CD14-positive monocyte (primary cell): Measurements from ENCODE around the gene TUBB2A. TPM values are rescaled to one million over a fixed set of nuclear protein-coding genes. Genes with fewer than 3 reads are reported as not detected.

Experiments
- DNase-seq, 3 donors: peaks; one replicate each; pipeline ENCODE4 v3.0.0-alpha.2; 2011 to 2022
- H2AFZ ChIP-seq: 2 replicates; pipeline ENCODE4 v1.6.0; 2012; ENCODE audit warnings: mild to moderate bottlenecking, low read depth, low read length, inconsistent platforms; ENCODE audit not compliant: insufficient read depth, poor library complexity, severe bottlenecking
- H3K27ac ChIP-seq, 2 donors: 1 replicate in 1 of 2; 2 replicates in 1 of 2; pipeline ENCODE4 v1.5.1; 2012 to 2013; ENCODE audit warnings: low read length in 2 of 2, control low read depth in 1 of 2, inconsistent platforms in 1 of 2, low read depth in 1 of 2, mild to moderate bottlenecking in 1 of 2
- H3K27me3 ChIP-seq, 2 donors: one replicate each; pipeline versions ENCODE4 v1.6.0 to v1.6.1; 2011 to 2013; ENCODE audit warnings: low read length in 2 of 2; ENCODE audit not compliant: control insufficient read depth in 2 of 2, insufficient read depth in 2 of 2
- H3K36me3 ChIP-seq, 2 donors: replicated peaks in 1 of 2; 1 replicate in 1 of 2; 2 replicates in 1 of 2; pipeline versions ENCODE4 v1.5.1 to v1.6.1; 2012 to 2013; ENCODE audit warnings: low read length in 2 of 2, control low read depth in 1 of 2, inconsistent platforms in 1 of 2, mild to moderate bottlenecking in 1 of 2; ENCODE audit not compliant: insufficient read depth in 2 of 2, control insufficient read depth in 1 of 2
- H3K4me1 ChIP-seq, 2 donors: 1 replicate in 1 of 2; 2 replicates in 1 of 2; pipeline versions ENCODE4 v1.5.1 to v1.6.1; 2012 to 2013; ENCODE audit warnings: low read length in 2 of 2, control low read depth in 1 of 2, inconsistent platforms in 1 of 2, mild to moderate bottlenecking in 1 of 2, moderate library complexity in 1 of 2; ENCODE audit not compliant: insufficient read depth in 2 of 2, control insufficient read depth in 1 of 2
- H3K4me2 ChIP-seq: replicated peaks from 2 replicates; pipeline ENCODE3; 2012; ENCODE audit warnings: low read length, moderate library complexity, mild to moderate bottlenecking; ENCODE audit not compliant: poor library complexity, severe bottlenecking; ENCODE audit errors: extremely low read depth
- H3K4me3 ChIP-seq, 3 experiments: fragments of 200-600 bp in 1 of 3; sonication (generic) in 1 of 3; replicated peaks in 1 of 3; 1 replicate in 2 of 3; 2 replicates in 1 of 3; pipeline ENCODE4 v1.5.1; 2011 to 2013; ENCODE audit warnings: low read length in 3 of 3, mild to moderate bottlenecking in 3 of 3, control low read depth in 2 of 3, low read depth in 2 of 3, inconsistent platforms in 1 of 3, moderate library complexity in 1 of 3
- H3K79me2 ChIP-seq: 2 replicates; pipeline ENCODE4 v1.6.0; 2012; ENCODE audit warnings: mild to moderate bottlenecking, control low read depth, inconsistent platforms, low read length, moderate library complexity; ENCODE audit not compliant: insufficient read depth
- H3K9ac ChIP-seq: 2 replicates; pipeline ENCODE4 v1.6.0; 2017; ENCODE audit warnings: low read length, mild to moderate bottlenecking; ENCODE audit not compliant: insufficient read depth, poor library complexity, severe bottlenecking
- H3K9me3 ChIP-seq, 2 donors: replicated peaks in 1 of 2; 1 replicate in 1 of 2; 2 replicates in 1 of 2; pipeline versions ENCODE4 v1.5.1 to v1.6.1; 2012 to 2013; ENCODE audit warnings: low read length in 2 of 2, control low read depth in 1 of 2; ENCODE audit not compliant: control insufficient read depth in 1 of 2, insufficient read depth in 1 of 2
- H4K20me1 ChIP-seq: 2 replicates; pipeline ENCODE4 v1.6.0; 2012; ENCODE audit warnings: mild to moderate bottlenecking, low read length, control low read depth, moderate library complexity; ENCODE audit not compliant: insufficient read depth
- H3K27ac Mint-ChIP-seq, 7 donors: one replicate each; pipeline ENCODE4 v1.8.0; 2020; ENCODE audit warnings: mild to moderate bottlenecking in 7 of 7, mixed read lengths in 7 of 7, moderate library complexity in 6 of 7, inconsistent platforms in 2 of 7
- H3K27me3 Mint-ChIP-seq, 3 donors: one replicate each; pipeline ENCODE4 v1.8.0; 2021 to 2022; ENCODE audit warnings: low read depth in 3 of 3, mild to moderate bottlenecking in 3 of 3, mixed read lengths in 3 of 3, moderate library complexity in 3 of 3, inconsistent platforms in 1 of 3
- H3K36me3 Mint-ChIP-seq, 2 donors: one replicate each; pipeline ENCODE4 v1.8.0; 2020; ENCODE audit warnings: mixed read lengths in 2 of 2, inconsistent platforms in 1 of 2, mild to moderate bottlenecking in 1 of 2
- H3K4me1 Mint-ChIP-seq: one replicate; pipeline ENCODE4 v1.8.0; 2020; ENCODE audit warnings: mild to moderate bottlenecking, mixed read lengths
- H3K4me3 Mint-ChIP-seq, 2 donors: one replicate each; pipeline ENCODE4 v1.8.0; 2020; ENCODE audit warnings: mild to moderate bottlenecking in 2 of 2, mixed read lengths in 2 of 2, moderate library complexity in 1 of 2
- H3K9me3 Mint-ChIP-seq, 7 donors: one replicate each; pipeline ENCODE4 v1.8.0; 2020 to 2022; ENCODE audit warnings: mixed read lengths in 7 of 7, mild to moderate bottlenecking in 6 of 7, moderate library complexity in 6 of 7, inconsistent platforms in 2 of 7
- CTCF ChIP-seq: fragments of 200-600 bp; IDR thresholded peaks from one replicate; pipeline ENCODE4 v1.8.0; 2022; ENCODE audit warnings: antibody characterized with exemption, mild to moderate bottlenecking
- WGBS: methylation state at CpG from one replicate; pipeline ENCODE4 v1.1.5; 2013; ENCODE audit warnings: missing lambda C conversion rate; ENCODE audit not compliant: insufficient coverage; 5-methylcytosine and 5-hydroxymethylcytosine counted together
- intact Hi-C, 2 donors: fragments of 100-400 bp; cut with micrococcal nuclease; formaldehyde crosslinking; loops; one replicate each; pipeline versions ENCODE4 v1.15.0 to v1.15.1; 2023
- polyA plus RNA-seq, 3 donors: library from polyadenylated mRNA; depleted of rRNA in 1 of 3; unstranded in 2 of 3; stranded (reverse) in 1 of 3; fragments of 300-500 nt in 2 of 3; fragments of >200 nt in 1 of 3; fragmentation: Illumina TruSeq in 2 of 3; gene quantifications; 1 replicate in 2 of 3; 2 replicates in 1 of 3; pipeline ENCODE4 v1.2.3, GENCODE V29; 2012 to 2021

The TUBB2A gene
- polyA plus RNA-seq, 3 donors = 2.4 to 74.3 (median 4.2) TPM

- H3K9ac ChIP-seq = peak overlapping the region; percentile 84
- peak overlapping the region; percentile 98 for H2AFZ ChIP-seq
- Mint-ChIP-seq H3K27me3 (peaks cover 3 to 13% (median 4%) of the 10 kb centered on the region in 3 donors), H3K36me3 (peaks cover 14 to 15% of the 10 kb centered on the region in 2 donors), H3K27ac (peak overlapping the region in 4 of 7 donors; percentile 1 to 63 (median 36)), H3K4me3 (peak overlapping the region; percentile 83 to 92), H3K9me3 (no peaks in the 10 kb centered on the region), H3K4me1 (peaks cover 31% of the 10 kb centered on the region)
- peaks cover 18 to 24% of the 10 kb centered on the region in 2 donors for H3K4me1 ChIP-seq
- H3K36me3 ChIP-seq = peaks cover 4 to 14% of the 10 kb centered on the region in 2 donors
- H3K79me2 ChIP-seq = no peaks in the 10 kb centered on the region
- no peaks in the 10 kb centered on the region for H3K27me3 ChIP-seq
- H4K20me1 ChIP-seq = peaks cover 6% of the 10 kb centered on the region
- H3K27ac ChIP-seq = peak overlapping the region in 1 of 2 donors; percentile 89
- intact Hi-C loops = loop anchor here (2.0 to 5.0 kb wide), 6 partner anchors 43 to 1883 kb away; partner anchors contain the start of genes PSMG4 (in 2 of the 2), RIPK1 (in 2 of the 2) and RPP40 (in 1 of the 2)
- TF ChIP-seq CTCF = no peak
- H3K4me3 ChIP-seq = peak overlapping the region; percentile 57 to 83 (median 62)
- no peak for DNase-seq
- H3K4me2 ChIP-seq = peak overlapping the region; percentile 92
- no peaks in the 10 kb centered on the region for H3K9me3 ChIP-seq
- WGBS = 13% methylated on average over 14 of the region's 19 CpGs
These were observed 38.2 kb downstream of the TUBB2A start for GRCh38 chr6:3119040-3119723.

GRCh38 chr6:3118353-3119039 is 38.8 kb downstream of the TUBB2A start, which contains the start of gene BPHL:
TSS of gene BPHL (plus strand) at chr6:3118711. CDS start at chr6:3118741, 30 bp downstream.
- intact Hi-C loops = loop anchor here (2.0 to 5.0 kb wide), 6 partner anchors 44 to 1884 kb away; partner anchors contain the start of genes PSMG4 (in 2 of the 2), RIPK1 (in 2 of the 2) and RPP40 (in 1 of the 2)
- peaks cover 31% of the 10 kb centered on the region for H3K4me1 Mint-ChIP-seq

More at GRCh38 chr6:3118353-3119039, 38.8 kb downstream of the TUBB2A start, which contains the start of gene BPHL:
- Mint-ChIP-seq H3K4me3 (peak within 1 kb of the TSS; percentile 83 to 92), H3K27me3 (peaks cover 3 to 10% (median 4%) of the 10 kb centered on the region in 3 donors), H3K36me3 (peaks cover 20 to 22% of the 10 kb centered on the region in 2 donors), H3K9me3 (no peaks in the 10 kb centered on the region), H3K27ac (peak within 1 kb of the TSS; percentile 86 to 97 (median 93))
- Histone ChIP-seq H3K27me3 (no peaks in the 10 kb centered on the region), H3K4me1 (peaks cover 18 to 24% of the 10 kb centered on the region in 2 donors), H2AFZ (peak within 1 kb of the TSS; percentile 98), H3K9me3 (no peaks in the 10 kb centered on the region), H3K79me2 (no peaks in the 10 kb centered on the region), H3K36me3 (peaks cover 11 to 21% of the 10 kb centered on the region in 2 donors), H3K9ac (peak within 1 kb of the TSS; percentile 84), H3K4me2 (peak within 1 kb of the TSS; percentile 92), H3K4me3 (peak within 1 kb of the TSS; percentile 57 to 83 (median 62)), H4K20me1 (peaks cover 11% of the 10 kb centered on the region), H3K27ac (peak within 1 kb of the TSS; percentile 87 to 89)
- no peak for TF ChIP-seq CTCF
- peak; percentile 96 to 99 (median 97) for DNase-seq
- under 1% methylated on average over 89 of the region's 89 CpGs for WGBS
